ENCODE measurements around the gene GNAS.
A peak's percentile ranks its signal among the peaks of the same experiment; 100 is the strongest.

Gene GNAS

DNA sequence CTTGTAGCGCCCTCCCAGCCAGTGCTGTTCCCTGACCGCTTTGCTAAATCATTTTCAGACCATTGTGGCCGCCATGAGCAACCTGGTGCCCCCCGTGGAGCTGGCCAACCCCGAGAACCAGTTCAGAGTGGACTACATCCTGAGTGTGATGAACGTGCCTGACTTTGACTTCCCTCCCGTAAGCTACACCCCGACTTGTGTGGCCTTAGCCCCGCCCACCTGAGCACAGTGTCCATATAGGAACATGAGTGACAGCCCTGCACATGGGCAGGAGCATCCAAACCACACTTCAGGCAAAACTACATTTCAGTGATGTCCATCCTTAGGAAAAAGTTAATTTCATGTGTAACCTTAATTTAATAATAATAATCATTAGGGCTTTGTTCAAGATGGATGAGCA is 51.1 kb downstream of the GNAS start:
- CTCF ChIA-PET: no interaction called here
- POLR2A ChIA-PET: no interaction called here

DNA sequence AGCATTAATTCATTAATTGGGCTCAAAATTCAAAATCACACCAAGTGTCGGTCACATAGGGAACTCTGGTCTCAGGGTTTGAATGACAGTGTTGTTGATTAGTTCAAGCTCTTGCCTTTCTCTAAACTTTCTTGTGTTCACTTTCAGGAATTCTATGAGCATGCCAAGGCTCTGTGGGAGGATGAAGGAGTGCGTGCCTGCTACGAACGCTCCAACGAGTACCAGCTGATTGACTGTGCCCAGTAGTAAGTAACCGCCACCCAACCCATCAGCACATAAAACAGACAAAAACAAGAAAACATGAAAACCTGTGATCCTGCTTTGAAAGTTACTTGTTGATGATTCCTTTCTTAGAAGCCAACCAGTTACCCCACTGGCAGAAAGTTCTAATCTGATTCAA is 52.7 kb downstream of the GNAS start:
- POLR2A ChIA-PET: no interaction called here
- TF ChIP-seq, protein P1, sequence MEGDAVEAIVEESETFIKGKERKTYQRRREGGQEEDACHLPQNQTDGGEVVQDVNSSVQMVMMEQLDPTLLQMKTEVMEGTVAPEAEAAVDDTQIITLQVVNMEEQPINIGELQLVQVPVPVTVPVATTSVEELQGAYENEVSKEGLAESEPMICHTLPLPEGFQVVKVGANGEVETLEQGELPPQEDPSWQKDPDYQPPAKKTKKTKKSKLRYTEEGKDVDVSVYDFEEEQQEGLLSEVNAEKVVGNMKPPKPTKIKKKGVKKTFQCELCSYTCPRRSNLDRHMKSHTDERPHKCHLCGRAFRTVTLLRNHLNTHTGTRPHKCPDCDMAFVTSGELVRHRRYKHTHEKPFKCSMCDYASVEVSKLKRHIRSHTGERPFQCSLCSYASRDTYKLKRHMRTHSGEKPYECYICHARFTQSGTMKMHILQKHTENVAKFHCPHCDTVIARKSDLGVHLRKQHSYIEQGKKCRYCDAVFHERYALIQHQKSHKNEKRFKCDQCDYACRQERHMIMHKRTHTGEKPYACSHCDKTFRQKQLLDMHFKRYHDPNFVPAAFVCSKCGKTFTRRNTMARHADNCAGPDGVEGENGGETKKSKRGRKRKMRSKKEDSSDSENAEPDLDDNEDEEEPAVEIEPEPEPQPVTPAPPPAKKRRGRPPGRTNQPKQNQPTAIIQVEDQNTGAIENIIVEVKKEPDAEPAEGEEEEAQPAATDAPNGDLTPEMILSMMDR (IDR thresholded peaks at IDR 0.05; ENCODE audit: insufficient read depth, low read length, missing control alignments): no peak
- H3K4me3 ChIP-seq (ENCODE audit: low read depth, low read length): no peak overlapping the region
- no peak for DNase-seq (ENCODE audit: low read depth, low spot score)
- CTCF ChIA-PET: interaction anchor here (1.0 kb wide), 1 partner anchor 310 kb away, joined by 3 read pairs; no protein-coding TSS in a partner anchor

More for the DNA sequence above, 51.1 kb downstream of the GNAS start:
- no peak for DNase-seq (ENCODE audit: low read depth, low spot score)
- no peak overlapping the region for H3K4me3 ChIP-seq (ENCODE audit: low read depth, low read length)
- TF ChIP-seq, protein P1 (IDR thresholded peaks at IDR 0.05; ENCODE audit: insufficient read depth, low read length, missing control alignments): no peak

DNA sequence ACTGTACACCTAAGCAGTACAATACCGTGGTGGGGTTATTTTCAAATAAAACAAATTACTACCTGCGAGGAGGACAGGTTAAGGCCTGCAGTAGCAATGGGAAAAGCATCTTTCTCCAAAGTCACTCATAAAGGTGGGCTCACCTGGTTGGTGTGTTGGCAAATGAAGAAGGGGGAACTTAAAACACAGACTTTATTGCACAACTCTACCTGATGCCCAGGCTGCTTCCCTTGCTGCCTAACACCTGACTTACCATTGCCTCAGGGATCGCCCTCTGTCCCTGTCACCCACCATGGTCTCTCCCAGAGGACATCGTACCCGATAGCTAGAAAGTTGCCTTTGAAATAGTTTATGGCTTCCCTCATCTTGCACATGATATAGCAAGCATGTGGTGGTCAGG is 53.6 kb downstream of the GNAS start:
- CTCF ChIA-PET: no interaction called here
- POLR2A ChIA-PET: no interaction called here
- TF ChIP-seq, protein P1 (IDR thresholded peaks at IDR 0.05; ENCODE audit: insufficient read depth, low read length, missing control alignments): no peak
- no peak overlapping the region for H3K4me3 ChIP-seq (ENCODE audit: low read depth, low read length)
- no peak for DNase-seq (ENCODE audit: low read depth, low spot score)

DNA sequence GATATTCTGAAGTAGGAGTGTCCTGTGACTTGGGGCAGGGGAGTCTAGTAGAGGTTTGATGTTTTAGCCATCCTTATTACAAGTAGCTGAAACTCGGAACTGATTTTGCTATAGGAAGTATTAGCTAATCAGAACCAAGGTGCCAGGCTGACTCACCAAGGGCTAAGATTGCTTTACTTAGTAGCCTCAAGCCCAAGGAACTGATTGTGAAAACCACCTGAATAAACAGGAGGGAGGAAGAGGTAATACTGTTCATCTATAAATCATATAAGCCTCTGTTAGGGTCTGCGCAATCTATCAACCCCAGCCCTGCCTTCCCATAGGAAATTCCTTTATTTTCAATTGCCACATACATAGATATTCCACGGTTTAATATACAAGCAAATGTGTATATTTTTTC is 54.4 kb downstream of the GNAS start:
- no peak for DNase-seq (ENCODE audit: low read depth, low spot score)
- TF ChIP-seq, protein P1 (IDR thresholded peaks at IDR 0.05; ENCODE audit: insufficient read depth, low read length, missing control alignments): no peak
- CTCF ChIA-PET: interaction anchor here (1.3 kb wide), 1 partner anchor 10 kb away, joined by 4 read pairs; no protein-coding TSS in a partner anchor
- POLR2A ChIA-PET: interaction anchor here (1.2 to 1.8 kb wide), 3 partner anchors 16 to 74 kb away, joined by 5 to 11 read pairs (median 9); partner anchors contain the start of gene NELFCD
- no peak overlapping the region; the same call in 1 of the 2 replicates for H3K4me3 ChIP-seq (ENCODE audit: low read depth, low read length)

DNA sequence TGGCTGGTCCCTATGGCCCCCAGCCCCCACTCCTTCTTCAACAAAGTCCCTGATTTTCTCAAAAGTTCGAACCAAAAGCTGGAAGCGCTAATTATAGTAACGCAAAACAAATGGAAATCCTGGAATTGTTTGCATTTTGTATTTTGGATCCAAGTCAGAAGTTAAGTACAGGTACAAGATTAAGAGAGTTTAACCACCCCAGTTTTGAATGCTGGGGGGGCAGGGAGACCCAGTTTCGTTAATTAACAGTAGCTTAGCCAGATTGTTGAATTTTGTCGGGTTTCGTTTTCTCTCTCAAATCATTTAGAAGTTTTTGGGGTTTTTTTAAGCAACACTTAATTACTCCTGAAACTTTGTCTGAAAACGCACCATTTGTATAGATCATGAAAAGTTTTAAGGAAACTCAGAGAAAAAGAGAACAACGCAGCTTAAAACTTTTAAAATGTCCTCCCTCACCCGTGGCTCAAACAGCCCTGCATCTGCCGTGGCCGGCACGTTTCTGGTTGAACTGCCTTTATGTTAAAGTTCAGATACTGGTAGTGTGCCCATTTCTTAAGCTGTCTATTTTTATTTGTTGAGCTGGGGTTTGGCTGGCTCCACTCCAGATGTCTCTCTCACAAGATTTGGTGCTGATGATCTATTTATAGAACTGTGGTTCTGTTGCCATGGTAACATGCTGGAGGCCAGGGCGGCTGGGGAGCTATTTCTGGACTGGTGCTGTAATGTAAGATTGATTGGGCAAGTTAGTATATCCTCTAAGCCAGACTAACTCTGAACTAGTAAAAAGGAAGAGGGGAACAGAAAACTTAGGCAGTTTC is 55.0 kb downstream of the GNAS start:
- ChIA-PET CTCF (interaction anchor here (0.6 to 1.3 kb wide), 3 partner anchors 10 to 124 kb away, joined by 3 to 4 read pairs (median 3); partner anchors contain the start of gene ATP5F1E), POLR2A (interaction anchor here (1.2 to 1.8 kb wide), 4 partner anchors 16 to 73 kb away, joined by 4 to 11 read pairs (median 7); partner anchors contain the start of gene NELFCD)
- H3K4me3 ChIP-seq (ENCODE audit: low read depth, low read length): peak overlapping the region; percentile 18; the same call in 1 of the 2 replicates
- TF ChIP-seq, protein P1 (IDR thresholded peaks at IDR 0.05; ENCODE audit: insufficient read depth, low read length, missing control alignments): no peak
- peak; percentile 97 for DNase-seq (ENCODE audit: low read depth, low spot score)

DNA sequence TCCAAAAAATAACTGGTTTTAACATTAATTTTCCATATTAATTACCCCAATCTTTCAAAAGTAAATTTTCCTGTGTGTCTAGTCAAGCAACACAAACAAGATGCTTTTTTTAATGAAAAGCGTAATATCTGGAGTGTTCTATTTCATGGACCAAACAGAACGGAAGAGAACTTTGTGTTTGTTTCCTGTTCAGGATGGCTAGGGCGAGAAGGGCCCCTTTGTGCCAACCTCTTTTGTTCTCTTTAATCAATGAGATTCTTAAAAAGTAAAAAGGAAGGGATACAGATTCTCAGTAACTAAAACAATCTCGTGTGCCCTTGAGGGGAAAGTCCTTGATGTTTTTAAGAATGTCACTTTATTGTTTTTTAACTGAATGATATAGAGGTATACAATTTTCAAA is 55.7 kb downstream of the GNAS start:
- ChIA-PET CTCF (interaction anchor here (1.0 to 1.3 kb wide), 2 partner anchors 11 to 25 kb away, joined by 3 to 4 read pairs; no protein-coding TSS in a partner anchor), POLR2A (interaction anchor here (1.2 to 1.8 kb wide), 4 partner anchors 17 to 73 kb away, joined by 4 to 11 read pairs (median 7); partner anchors contain the start of gene NELFCD)
- H3K4me3 ChIP-seq (ENCODE audit: low read depth, low read length): no peak overlapping the region
- TF ChIP-seq, protein P1 (IDR thresholded peaks at IDR 0.05; ENCODE audit: insufficient read depth, low read length, missing control alignments): no peak
- DNase-seq (ENCODE audit: low read depth, low spot score): no peak
